HG03439 (cell line): Measurements from ENCODE around the gene NDUFB7.
"Not testable (repeated sequence)": the region's sequence is repeated elsewhere in the genome, so short reads cannot be mapped to it uniquely, and the experiment has no call there.

Experiments used
- ATAC-seq: cut with Tn5 transposase; IDR thresholded peaks from one replicate; pipeline ENCODE4 v1.9.1; 2021; ENCODE audit warnings: mild to moderate bottlenecking, moderate library complexity; ENCODE audit not compliant: unreplicated experiment

NDUFB7 gene

DNA sequence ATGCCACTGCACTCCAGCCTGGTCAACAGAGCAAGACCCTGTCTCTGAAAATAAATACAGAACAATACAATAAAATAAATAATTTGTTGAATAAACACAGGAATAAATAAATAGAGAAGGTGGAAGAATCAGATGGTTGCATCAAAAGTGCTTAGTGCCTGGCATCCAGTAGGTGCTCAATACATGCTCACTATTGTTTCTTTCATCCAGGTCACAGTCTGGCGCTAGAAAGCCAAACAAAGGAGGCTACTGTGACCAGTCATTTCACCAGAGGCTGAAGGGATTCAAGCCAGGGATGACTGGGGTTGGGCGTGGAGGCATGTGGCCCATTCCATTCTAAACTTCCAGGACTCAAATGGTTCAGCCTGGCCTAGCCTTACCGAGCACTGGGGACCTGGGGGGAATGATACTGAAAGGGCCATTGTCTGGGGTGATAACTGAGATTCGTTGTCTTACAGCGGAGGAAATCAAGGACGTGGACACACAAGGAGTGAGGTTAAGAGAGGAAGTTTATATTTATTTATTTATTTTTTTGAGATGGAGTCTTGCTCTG, 3.6 kb upstream of the NDUFB7 start:
- ATAC-seq: no peak

DNA sequence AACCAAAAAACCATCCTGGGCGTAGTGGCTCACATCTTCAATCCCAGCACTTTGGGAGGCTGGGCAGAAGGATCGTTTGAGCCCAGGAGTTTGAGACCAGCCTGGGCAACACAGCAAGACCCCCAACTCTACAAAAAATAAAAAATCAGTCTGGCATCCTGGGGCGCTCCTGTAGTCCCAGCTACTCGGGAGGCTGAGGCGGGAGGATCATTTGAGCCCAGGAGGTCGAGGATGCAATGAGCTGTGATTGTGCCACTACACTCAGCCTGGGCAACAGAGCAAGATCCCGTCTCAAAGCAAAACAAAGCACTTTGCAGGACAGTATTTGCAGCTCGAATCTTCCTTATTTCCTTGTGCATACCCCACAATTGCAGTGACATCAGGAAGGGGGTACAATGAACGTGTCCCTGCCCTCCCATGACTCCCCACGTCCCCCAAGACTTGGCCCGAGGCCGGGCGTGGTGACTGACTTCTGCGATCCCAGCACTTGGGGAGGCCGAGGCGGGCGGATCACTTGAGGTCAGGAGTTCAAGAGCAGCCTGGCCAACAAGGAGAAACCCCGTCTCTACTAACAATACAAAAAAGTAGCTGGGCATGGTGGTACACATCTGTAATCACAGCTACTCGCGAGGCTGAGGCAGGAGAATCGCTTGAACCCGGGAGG, 870 bp downstream of the NDUFB7 start:
- no peak for ATAC-seq

DNA sequence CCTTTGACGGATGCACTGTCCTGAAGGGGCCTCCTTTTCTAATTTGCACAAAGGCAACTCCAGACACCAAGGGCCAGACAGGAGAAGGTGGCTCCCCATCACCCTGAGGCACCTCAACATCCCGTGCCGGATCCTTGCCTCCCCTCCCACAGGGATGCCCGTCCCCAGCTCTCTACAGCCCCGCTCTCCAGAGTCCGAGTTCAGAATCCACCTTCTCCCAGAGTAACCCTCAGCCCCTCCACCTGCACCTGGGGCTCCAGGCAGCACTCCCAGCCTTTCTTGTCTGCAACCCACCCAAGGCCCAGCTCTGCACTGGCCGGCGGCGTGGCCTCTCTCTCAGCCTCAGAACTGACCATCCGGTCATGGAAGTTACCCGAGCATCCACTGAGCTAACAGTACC, 4.8 kb downstream of the NDUFB7 start:
- ATAC-seq: no peak

DNA sequence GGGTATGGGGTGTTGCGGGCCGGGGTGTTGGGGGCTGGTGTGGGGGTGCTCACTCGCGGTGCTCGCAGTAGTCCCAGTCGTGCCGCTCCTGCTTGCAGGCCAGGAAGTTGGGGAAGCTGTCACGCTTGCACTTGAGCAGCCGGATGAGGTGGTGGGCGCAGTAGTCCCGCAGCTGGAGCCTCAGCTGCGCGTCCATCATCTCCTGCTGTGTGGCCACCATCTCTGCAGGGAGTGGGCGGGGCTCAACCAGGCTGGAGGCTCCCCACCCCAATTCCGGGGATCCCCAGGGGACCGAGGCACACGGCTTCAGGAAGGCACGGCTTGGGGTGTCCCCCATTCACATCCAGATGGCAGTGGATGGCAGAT, 5.2 kb downstream of the NDUFB7 start:
- no peak for ATAC-seq

DNA sequence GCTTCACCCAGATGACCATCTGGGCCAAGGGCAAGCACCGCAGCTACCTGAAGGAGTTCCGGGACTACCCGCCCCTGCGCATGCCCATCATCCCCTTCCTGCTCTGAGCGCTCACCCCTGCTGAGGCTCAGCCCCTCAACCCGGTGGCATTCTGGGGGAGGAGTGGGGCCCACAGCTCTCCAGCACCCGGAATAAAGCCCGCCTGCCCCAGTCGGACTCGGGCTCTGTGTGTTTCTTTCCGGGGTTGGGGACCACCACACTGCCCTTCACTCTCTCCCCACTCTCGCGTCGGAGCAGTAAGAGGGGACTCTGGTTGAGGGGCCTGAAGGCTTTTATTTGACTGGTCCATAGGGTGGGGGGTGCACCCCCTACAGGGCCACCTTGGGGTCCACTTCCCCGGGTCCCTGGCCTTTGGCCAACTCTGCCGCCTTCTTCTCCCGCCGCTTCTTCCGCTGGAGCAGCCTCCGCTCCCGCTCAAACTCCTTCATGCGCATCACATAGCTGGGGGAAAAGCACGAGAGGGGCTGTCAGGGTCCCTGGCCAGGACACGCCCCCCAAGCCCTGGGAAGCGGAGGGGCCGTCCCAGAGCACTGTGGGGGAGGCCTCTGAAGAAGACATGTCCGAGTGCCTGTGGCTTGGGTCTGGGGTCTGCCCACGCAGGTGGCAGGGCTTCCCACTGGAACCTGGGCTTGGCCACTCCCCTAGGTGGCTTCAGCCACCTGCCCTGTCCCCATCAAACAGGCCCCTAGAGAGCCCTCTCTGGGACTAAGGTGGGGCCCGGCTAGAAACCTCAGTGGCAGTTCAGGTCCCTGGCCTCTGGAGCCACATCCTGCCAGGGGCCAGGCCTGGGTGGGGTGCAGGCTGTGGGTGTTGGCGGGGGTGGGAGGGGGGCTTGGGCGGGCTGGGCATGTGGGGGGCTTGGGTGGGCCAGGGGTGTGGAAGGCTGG, 5.8 kb downstream of the NDUFB7 start:
- no peak for ATAC-seq

DNA sequence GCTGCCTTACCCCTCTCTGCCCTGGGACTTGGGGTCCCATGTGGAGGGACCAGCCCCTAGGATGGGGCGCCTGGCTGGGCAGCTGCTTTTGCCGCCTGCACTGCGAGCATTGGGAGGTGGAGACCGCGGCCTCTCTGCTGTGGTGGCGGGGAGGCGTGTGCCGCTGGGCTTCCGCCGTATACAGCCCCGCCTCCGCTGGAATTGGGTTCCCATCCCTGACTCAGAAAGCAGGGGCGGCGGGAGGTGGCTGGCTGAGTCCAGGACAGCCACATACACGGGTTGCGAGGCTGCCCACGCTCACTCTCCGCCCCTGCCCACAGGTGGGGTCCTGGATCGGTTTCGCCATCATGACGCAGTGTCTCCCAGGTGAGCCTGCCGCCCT, 6.6 kb downstream of the NDUFB7 start:
- ATAC-seq: no peak

DNA sequence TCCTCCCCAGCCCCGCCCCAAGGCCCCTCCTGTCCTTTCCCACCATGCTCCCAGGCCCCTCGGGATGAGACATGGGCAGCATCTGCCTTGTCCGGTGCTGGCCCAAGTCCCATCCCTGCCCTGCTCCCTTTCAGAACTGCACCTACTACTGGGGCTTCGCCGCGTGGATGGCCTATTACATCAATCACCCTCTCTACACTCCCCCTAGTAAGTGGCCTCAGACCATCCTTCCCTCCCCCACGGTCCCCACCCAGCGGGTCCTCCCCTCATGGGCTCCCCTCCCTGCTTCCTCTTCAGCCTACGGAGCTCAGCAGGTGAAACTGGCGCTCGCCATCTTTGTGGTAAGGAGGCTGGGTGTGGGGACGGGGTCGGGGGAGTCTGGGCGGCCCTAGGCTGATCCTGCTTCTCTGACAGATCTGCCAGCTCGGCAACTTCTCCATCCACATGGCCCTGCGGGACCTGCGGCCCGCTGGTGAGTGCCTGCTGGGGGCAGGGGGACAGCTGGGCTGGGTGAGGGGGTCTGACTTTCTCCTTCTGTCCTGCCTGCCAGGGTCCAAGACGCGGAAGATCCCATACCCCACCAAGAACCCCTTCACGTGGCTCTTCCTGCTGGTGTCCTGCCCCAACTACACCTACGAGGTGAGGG, 7.1 kb downstream of the NDUFB7 start:
- ATAC-seq: not testable (repeated sequence)

DNA sequence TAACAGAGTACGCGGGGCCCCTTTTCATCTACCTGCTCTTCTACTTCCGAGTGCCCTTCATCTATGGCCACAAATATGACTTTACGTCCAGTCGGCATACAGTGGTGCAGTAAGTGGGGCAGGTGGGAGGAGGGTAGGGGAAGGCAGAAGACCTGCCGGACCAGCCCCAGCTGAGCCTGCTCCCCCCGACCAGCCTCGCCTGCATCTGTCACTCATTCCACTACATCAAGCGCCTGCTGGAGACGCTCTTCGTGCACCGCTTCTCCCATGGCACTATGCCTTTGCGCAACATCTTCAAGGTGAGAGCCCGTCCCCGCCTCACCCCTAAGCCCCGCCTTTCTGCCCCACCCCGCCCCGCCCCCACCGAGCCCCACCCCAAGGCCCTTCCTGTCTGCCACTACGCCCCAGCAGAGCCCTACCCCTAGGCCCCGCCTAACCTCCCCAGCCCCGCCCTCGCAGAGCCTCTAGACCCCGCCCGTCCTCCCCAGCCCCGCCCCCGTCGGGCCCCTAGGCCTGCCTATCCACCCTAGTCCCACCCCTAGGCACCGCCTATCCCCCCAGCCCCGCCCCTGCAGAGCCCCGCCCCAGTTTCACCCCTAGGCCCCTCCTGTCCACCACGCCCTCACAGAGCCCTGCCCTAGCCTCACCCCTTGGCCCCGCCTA, 7.7 kb downstream of the NDUFB7 start:
- no peak for ATAC-seq

DNA sequence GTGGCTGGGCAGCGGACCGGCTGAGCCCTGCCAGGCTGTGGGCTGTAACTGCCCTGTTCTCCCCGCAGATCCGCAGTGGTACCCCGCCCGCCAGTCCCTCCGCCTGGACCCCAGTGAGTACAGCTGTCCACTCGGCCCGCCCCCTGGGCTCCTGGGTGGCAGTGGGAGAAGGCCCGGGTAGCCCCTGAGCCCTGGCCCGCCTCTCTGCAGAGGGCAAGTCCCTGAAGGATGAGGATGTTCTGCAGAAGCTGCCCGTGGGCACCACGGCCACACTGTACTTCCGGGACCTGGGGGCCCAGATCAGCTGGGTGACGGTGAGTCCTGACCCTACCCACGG, 8.3 kb downstream of the NDUFB7 start:
- ATAC-seq: no peak

DNA sequence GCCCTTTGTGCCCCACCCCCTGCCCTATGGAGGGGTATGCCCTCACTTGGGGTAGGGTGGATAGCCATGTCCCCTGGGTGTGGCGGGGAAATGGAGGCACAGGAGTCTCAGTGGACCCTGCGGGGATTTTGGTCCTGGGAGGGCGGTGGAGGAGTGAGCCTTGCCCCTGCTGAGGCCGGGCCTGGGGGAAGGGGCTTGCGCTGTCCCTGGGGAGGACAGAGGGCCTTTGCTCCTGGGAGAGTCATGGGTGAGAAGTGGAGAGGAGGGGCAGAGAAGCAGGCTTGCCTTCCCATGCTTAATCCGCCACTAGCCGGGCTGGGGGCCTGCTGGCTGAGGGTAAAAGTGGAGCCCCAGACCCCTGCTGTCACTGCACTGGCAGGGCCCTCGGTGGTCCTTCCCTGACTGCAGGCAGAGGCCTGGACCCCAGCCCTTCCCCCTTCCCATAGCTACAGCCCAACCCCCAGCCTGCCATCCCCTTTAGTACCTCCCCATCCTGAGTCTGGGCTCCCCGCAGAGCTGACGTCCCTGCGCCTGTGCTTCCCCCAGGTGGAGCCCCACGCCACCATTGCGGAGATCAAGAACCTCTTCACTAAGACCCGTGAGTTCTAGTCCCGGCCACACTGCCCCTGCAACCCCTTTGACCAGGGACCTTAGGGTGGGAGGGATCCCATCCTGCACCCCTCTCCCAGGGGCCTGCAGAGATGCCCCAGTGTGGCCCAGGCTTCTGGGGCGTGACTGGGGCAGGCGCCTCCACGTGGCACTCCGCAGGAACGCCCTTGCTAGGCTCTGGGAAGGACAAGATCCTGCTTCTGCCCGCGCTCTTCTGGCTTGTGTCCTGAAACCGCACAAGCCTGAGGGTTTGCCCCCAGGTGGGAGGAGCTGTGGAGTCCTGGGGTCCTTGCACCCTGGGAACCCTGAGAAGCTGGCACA, 8.9 kb downstream of the NDUFB7 start:
- ATAC-seq: no peak

DNA sequence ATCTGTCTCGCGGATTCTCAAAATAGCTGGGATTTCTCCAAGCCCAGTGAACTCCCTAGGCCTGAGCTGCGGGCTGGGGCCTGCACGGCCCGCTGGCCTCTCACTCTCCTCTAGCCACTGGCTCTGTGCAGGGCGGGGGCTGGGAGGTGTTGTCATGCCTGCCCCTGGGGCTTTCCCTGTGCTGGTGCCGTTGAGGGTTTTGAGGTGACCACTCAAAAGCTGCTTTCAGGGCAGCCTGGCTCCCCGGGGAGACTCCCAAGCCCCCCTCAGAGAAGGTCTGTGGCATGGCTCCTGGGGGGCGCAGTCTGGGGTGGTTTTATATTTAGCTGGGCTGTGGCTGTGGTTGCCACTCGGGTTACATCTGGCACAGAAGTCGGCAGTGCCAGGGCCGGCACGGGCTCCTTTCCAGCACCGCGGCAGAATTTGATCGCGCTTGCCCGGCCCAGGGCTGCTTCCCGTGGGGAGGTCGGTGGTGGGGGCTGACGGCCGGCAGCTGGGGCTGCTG, 10.0 kb downstream of the NDUFB7 start:
- no peak for ATAC-seq

DNA sequence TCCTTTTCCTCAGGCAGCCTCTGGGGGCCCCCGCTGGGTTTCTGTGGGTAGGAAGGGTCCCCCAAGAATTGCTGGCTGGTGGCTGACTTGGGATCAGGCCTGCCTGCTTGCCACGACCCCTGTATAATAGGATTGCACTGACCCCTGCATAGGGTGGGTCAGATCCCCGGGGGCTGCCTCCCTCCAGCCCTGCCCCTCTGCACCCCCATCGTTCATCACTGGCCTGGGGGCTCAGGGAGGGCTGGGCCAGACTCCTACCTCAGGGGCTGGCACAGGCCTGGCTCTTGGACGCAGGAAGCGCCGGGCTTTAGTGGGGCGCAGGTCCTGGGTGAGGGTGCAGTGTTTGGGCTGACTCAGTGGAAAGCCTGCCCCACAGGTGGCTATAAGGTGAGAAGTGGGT, 10.6 kb downstream of the NDUFB7 start:
- no peak for ATAC-seq

DNA sequence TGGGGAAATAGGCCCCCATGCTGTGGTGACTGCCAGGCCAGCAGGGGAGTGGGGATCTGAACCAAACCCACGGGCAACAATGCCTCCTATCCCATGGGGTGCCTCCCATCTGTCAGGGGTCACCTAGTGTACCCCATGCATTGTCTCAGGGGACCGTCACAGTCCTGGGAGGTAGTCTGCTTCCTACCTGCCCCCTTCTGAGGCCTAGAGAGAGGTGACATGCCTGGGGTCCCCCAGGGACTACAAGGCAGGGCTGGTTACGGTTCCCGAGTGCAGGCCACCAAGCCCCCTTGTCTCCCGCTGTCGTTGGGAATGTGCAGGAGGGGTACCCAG, 11.1 kb downstream of the NDUFB7 start:
- ATAC-seq: no peak

DNA sequence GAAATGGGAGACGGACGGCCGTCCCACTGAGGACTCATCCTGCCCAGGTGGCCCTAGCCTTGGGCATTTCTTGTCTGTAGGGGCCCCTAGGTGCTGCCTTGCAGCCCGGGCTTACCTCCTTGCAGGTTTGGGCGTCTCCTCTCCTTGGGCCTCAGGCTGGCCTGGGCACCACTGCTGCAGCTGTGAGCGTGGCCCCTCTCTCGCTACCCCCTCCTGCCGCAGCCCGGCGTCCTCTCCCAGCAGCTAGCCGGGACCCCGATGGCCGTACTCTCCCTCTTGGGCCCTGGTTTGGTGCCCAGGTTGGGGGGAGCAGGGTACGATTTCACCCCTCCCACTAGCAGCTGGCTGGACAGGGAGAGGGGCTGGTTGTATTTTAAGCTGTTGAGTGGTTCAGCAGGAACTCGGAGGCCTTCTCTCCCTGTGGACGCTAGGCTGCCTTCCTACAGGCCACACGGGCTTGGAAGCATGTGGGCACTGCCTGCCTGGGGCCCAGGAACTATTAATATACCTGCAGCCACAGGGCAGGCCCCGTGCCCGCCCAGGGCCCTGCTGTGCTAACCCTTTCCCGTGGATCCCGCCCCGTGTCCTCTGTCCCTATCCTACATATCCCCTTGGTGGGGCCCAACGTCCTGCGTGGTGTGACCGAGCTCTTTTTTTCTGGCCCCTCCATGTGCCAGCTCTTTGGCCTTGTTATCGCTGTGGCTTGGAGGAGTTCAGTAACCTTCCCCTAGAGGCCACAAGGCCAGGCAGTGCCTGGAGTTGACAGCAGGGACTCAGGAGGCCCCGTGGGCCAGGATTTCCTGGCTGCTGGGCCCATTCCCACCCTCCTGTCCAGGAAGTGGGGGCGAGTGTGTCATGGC, 11.7 kb downstream of the NDUFB7 start:
- no peak for ATAC-seq

DNA sequence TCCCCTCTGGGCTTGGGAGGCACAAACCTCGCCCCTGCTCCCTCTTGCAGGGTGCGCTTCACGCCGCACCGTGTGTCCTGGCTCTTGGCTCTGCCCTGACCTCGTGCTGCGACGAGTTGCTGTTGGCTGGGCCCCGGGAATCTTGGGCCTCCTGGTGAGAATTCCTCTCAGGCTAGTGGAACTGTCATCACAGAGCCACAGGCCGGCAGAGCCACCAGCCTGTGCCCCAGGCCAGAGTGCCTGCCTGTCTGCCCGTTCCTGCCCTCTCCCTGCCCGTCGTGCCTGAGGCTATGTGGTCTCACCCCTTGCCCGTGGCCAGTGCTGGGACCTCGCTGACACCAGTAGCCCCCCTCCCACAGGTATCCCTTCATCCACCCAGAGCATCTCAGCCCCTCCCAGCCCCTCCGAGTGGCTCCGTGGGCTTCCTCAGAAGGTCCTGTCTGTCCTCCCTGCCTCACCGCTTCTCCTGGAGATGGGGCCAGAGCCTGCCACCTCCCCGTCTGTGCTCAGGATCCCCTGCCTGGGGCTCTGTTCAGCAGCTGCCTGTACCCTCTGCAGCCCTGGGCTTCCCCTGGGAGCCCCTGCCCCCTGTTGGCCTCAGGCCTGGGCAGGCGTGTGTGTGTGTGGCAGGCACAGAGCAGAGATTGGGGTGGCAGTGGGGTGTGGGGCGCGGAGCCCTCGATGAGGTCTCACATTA, 13.3 kb downstream of the NDUFB7 start:
- ATAC-seq: no peak

DNA sequence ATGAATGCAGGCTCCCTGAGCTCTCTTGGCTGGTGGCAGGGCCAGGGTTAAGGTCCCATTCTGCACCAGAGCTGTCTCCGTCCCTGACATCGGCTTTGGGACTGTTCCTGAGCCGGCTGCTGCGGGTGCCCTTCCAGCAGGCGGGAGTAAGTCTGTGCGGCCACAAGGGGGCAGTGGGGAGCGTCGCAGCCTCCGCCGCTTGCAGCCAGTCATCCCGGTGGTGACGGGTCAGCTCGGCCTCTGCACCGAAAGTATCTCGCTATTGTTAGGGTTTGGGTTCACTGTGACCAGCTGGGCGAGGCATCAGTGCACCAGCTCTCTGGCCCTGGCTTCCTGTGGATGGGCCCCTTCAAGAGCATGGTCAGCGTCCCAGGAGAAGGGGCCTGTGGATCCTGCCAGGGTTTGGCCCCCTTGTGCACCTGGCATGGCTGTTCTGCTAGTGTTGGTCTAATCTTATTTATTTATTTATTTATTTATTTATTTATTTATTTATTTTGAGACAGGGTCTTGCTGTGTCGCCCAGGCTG, 15.1 kb downstream of the NDUFB7 start:
- peak; percentile 60 for ATAC-seq

DNA sequence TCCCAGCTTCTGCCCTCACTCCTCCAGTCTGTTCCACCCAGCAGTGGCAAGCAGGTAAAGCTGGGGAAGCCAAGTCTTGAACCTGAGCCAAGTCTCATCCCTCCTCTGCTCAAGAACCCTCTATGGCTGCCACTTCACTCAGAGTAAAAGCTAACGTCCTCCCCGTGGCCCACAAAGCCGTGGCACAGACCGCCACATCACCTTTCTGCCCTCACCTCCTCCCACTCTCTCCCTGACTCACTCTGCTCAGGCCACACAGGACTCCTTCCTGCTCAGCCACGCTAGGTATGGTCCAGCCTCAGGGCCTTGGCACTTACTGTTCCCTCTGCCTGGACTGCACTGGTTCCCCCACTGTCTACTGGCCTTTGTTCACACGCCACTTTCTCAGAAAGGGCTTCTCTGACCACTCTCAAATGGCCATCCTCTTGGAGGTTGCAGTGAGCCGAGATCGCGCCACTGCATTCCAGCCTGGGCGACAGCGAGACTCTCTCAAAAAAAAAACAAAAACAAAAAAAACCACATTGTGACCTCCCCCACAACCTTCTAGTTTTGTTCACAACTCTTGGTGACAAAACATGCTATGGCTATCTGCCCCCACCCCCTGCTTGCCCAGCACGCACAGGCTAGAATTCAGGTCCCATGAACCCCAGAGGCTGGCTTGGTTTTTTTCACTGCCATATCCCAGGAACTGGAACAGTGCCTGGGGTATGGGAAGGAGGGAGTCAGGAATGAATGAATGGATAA, 15.8 kb downstream of the NDUFB7 start:
- ATAC-seq: no peak

DNA sequence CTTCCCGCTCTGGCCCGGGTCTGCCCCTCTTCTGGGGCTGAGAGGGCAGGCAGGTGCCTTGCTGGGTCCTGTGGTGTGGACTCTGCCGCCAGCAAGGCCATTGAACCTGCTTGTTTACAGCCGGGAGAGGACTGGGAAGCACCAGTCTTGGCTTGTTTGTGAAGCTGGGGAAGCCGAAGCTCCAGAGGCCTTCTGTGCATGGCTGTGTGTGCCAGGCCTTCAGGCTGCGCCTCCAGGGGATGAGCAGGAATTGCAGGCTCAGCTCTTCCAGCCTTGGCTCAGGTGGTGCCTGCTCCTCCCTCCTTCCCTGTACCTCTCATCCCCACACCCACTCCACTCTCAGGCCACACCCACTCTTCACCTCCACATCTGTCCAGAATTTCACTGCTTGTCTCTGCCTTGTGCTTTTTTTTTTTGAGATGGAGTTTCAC, 17.5 kb downstream of the NDUFB7 start:
- ATAC-seq: no peak
